ENCODE data around the gene AFMID. TPM values are rescaled to one million over a fixed set of nuclear protein-coding genes. Genes with fewer than 3 reads are reported as not detected.

The AFMID gene
- total RNA-seq, 1 donor, result 45.1 TPM

DNA sequence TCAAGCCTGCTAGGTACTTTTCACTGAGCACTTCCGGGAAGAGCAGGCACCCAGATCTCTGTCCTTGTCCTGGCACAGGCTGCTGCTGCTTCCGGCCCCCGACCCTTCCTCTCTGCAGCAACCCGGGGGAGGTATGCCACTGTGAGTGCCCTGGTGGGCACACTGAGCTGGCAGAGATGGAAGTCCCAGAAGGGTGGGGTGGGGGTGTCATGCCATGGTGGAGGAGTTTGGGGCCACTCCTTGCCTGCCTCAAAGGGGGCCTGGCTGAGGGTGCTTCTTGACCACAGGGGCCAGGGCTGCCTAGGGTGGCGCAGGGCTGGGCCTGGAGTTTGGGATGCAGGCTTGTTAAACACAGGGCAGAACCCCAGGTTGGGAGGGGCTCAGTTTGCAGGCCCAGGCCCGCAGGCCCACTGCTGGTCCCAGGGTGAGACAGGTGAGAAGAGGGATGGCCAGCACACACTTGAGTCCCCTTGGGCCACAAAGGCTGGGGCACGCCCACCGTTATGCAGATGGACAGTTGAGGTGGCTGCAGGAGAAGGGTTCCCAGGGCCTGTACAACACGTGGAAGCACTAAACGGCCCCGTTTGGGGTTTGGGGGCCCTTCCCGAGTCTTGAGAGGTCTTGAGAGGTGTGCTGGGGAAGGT lies 53.0 kb downstream of the AFMID start:
- no peak for DNase-seq (ENCODE audit: low read depth)
- no peak for TF ChIP-seq CTCF (IDR thresholded peaks at IDR 0.05; ENCODE audit: insufficient read depth, low read length)
- no peak overlapping the region for H3K4me3 ChIP-seq (ENCODE audit: low read depth, low read length)

GRCh38 chr17:78240839-78241238 lies 53.7 kb downstream of the AFMID start:
- no peak for TF ChIP-seq CTCF (IDR thresholded peaks at IDR 0.05; ENCODE audit: insufficient read depth, low read length)
- no peak overlapping the region for H3K4me3 ChIP-seq (ENCODE audit: low read depth, low read length)
- DNase-seq (ENCODE audit: low read depth), result no peak

GRCh38 chr17:78241277-78242023 lies 54.3 kb downstream of the AFMID start:
- TF ChIP-seq CTCF (IDR thresholded peaks at IDR 0.05; ENCODE audit: insufficient read depth, low read length), result no peak
- peak; percentile 46 for DNase-seq (ENCODE audit: low read depth)
- H3K4me3 ChIP-seq (ENCODE audit: low read depth, low read length), result no peak overlapping the region

DNA sequence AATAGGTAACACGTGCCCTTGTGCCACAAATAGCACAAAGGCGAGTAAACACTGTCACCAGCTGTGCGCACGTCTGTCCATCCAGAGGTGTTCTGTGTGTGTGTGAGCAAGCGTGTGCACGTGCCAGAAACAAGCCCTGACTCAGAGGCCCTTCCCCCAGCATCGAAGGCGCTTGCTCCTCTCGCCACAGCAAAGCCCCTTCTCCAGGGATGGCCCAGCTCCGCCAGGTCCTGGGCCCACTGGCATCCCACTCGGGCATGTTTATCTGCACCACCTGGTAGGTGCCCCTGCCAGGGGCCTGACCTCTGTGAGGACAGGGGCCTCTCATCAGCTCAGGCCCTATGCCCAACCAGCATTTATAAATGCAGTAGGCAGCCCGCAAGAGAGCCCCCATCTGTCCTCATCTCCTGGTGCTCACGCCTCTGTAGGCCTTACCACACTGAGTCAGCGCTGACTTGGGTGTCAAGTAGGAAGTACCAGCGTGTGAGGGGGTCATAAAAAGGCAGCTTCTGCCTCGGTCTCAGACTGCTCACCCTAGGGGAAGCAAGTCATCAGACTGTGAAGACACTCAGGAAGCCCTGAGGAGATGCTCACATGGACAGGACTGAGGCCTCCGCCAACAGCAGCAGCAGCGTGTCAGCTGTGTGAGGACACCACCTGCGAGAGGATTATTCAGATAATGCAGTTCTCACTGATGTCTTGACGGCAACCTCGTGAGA lies 55.0 kb downstream of the AFMID start:
- H3K4me3 ChIP-seq (ENCODE audit: low read depth, low read length), result no peak overlapping the region
- no peak for TF ChIP-seq CTCF (IDR thresholded peaks at IDR 0.05; ENCODE audit: insufficient read depth, low read length)
- no peak for DNase-seq (ENCODE audit: low read depth)

- H3K4me3 ChIP-seq (ENCODE audit: low read depth, low read length), result no peak overlapping the region
- no peak for DNase-seq (ENCODE audit: low read depth)
- no peak for TF ChIP-seq CTCF (IDR thresholded peaks at IDR 0.05; ENCODE audit: insufficient read depth, low read length)
Observed at GRCh38 chr17:78247304-78247703, 60.1 kb downstream of the AFMID start.

DNA sequence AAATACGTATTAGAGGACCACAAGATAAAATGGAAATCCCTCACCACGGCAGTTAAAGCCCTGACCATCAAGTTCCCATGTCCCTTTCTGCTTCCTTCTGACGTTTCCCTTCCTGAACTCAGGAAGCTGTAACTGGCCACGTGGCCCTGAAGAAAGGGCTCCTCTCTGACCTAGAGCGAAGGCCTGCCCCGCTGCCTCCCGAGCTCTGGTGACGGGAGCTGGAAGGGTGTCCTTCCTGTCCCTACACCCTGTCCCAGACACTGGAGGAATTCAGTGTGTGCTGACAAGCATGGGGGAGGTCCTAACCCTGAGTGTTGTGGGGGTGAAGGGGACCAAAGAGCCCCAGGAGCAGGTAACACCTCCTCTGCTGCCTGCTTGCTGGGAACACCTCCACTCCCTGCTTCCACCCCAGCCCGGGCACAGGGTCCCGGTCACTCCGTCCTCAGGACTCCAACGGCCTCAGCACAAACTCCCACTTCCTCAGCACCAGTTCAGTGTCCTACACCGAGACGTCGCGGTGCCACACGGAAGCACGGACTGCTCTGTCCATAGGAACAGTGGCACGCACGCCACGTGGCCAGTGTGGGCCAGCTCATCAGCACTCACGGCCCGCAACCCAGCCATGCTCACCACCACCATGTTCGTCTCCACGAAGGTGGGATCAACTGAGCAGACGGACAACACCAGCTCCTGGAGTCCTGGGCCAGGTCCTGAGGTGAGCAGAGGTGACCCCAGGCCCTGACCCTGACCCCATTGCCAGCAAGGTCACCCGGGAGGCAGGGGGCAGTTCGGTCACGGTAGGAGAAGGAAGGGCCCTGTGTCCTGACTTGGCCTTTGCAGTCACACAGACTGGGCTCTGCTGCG lies 61.1 kb downstream of the AFMID start:
- TF ChIP-seq CTCF (IDR thresholded peaks at IDR 0.05; ENCODE audit: insufficient read depth, low read length), result no peak
- no peak overlapping the region for H3K4me3 ChIP-seq (ENCODE audit: low read depth, low read length)
- no peak for DNase-seq (ENCODE audit: low read depth)

All from fibroblast of the aortic adventitia (primary cell).